ENCODE results near the gene MTRF1L.

Gene MTRF1L

DNA sequence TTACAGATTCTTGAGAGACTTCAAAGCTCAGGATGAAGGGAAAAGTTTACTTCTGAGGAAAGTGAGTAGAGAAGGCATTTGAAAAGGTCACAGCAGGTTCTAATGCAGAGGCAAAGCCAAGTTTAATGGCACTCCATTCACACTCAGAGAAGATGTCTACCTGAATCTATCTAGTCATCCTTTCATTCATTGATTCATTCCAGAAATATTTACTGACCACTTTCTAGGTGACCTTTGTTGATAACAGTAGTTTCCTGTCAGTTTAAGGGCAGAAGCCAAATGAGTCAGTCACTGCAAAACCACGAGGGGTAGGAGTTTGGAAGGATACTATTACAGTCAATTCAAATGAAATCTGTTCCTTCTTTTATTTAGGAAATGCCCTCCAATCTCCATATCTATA is 50.5 kb downstream of the MTRF1L start:
- TF ChIP-seq, protein P1, sequence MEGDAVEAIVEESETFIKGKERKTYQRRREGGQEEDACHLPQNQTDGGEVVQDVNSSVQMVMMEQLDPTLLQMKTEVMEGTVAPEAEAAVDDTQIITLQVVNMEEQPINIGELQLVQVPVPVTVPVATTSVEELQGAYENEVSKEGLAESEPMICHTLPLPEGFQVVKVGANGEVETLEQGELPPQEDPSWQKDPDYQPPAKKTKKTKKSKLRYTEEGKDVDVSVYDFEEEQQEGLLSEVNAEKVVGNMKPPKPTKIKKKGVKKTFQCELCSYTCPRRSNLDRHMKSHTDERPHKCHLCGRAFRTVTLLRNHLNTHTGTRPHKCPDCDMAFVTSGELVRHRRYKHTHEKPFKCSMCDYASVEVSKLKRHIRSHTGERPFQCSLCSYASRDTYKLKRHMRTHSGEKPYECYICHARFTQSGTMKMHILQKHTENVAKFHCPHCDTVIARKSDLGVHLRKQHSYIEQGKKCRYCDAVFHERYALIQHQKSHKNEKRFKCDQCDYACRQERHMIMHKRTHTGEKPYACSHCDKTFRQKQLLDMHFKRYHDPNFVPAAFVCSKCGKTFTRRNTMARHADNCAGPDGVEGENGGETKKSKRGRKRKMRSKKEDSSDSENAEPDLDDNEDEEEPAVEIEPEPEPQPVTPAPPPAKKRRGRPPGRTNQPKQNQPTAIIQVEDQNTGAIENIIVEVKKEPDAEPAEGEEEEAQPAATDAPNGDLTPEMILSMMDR (IDR thresholded peaks at IDR 0.05; ENCODE audit: low read depth, low read length), result no peak
- Histone ChIP-seq H3K4me1 (peaks cover 11% of the 10 kb centered on the region), H3K27me3 (no peaks in the 10 kb centered on the region), H3K36me3 (no peaks in the 10 kb centered on the region), H3K4me3 (ENCODE audit: low read depth, low read length) (no peak overlapping the region), H3K9me3 (no peaks in the 10 kb centered on the region)
- DNase-seq, result no peak

DNA sequence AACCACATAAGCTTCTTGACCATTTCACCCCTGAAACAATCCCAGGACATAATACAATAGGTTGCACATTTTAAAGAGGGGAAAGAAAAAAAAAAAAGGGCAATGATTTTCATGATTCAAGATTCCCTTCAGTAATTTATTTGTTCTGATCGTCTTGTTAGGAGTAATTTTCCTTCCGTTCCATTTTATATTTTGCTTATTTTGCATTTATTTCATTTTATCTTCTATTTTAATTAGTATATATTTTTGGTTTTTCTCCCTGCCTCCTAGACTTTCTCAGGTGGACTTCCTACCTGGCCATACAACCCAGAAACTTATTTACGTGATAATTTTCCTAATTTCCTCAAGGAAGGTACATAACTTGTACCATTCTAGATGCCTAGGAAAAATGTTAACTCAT is 52.3 kb downstream of the MTRF1L start:
- TF ChIP-seq, protein P1 (IDR thresholded peaks at IDR 0.05; ENCODE audit: low read depth, low read length), result no peak
- Histone ChIP-seq H3K27me3 (no peaks in the 10 kb centered on the region), H3K4me3 (ENCODE audit: low read depth, low read length) (no peak overlapping the region), H3K36me3 (no peaks in the 10 kb centered on the region), H3K9me3 (no peaks in the 10 kb centered on the region), H3K4me1 (peaks cover 15% of the 10 kb centered on the region)
- no peak for DNase-seq

DNA sequence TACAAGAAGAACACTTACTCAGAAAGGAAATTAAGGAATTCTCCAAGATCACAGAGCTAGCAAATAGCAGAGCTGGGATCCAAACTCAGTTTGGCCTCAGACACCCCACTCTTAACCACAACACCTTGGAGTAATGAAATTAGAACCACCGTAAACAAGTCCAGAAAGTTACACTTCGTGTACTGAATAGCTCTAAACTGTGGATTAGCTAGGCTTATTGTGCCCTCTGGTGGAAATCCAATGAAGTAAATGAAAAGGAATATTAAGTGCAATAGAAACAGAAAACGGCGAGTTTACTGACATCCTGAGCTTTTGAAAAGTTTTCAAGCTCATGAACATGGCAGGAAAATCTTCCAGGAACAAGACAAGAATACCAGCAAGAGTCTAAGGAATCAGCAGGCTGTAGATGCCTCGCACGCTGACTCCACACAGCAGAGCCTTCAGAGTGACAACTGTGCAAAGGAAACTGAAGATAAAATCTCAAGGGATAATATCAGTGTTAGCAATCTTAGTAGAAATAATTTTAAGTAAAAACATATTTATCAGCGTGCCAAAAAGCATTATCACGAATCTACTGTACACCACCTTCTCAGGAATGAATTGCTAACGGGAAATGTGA is 54.2 kb downstream of the MTRF1L start:
- peaks cover 15% of the 10 kb centered on the region for H3K4me1 ChIP-seq
- TF ChIP-seq, protein P1 (IDR thresholded peaks at IDR 0.05; ENCODE audit: low read depth, low read length), result peak; percentile 78
- peak; percentile 27 for DNase-seq
- no peaks in the 10 kb centered on the region for H3K36me3 ChIP-seq
- 0 out of 2 replicates have a peak overlapping the region, but pooled peaks have one; percentile 16 for H3K4me3 ChIP-seq (ENCODE audit: low read depth, low read length)
- H3K27me3 ChIP-seq, result no peaks in the 10 kb centered on the region
- no peaks in the 10 kb centered on the region for H3K9me3 ChIP-seq

DNA sequence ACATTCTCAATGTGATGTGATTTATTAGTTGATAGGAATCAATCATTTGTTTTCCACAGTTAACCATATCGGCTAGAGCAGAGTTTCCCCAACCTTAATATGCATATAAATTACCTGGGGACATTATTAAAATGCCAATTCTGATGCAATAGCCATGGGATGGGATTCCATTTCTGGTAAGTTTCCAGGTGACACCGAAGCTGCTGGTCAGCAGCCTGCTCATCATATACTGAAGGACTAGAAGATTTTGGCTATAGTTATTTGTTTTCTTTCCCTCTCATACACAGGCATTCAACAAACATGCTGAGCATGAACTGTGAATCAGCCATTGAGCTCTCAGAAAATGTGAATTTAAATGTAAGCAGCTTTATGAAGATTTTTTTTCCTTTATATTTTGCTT is 55.5 kb downstream of the MTRF1L start:
- no peak overlapping the region for H3K4me3 ChIP-seq (ENCODE audit: low read depth, low read length)
- no peak for DNase-seq
- no peaks in the 10 kb centered on the region for H3K9me3 ChIP-seq
- TF ChIP-seq, protein P1 (IDR thresholded peaks at IDR 0.05; ENCODE audit: low read depth, low read length), result no peak
- no peaks in the 10 kb centered on the region for H3K27me3 ChIP-seq
- peaks cover 12% of the 10 kb centered on the region for H3K4me1 ChIP-seq
- H3K36me3 ChIP-seq, result no peaks in the 10 kb centered on the region

DNA sequence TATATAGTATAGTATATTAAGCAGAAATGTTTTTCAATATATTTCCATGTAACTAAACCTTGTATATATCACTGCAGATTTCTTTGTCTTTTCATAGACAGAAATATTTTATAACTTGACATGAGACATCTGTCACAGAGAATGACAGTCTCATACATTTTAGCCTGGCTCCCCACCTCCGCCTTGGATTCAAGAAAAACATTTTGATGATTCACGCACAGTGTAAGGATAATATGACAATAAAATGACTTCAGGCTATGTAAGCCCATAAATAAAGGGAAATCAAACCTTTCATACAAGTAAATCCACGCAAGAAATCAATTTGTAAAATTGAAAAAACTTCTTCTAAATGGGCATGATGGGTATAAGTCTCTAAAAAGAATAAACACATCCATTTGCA is 56.0 kb downstream of the MTRF1L start:
- no peaks in the 10 kb centered on the region for H3K27me3 ChIP-seq
- H3K4me3 ChIP-seq (ENCODE audit: low read depth, low read length), result no peak overlapping the region
- H3K36me3 ChIP-seq, result no peaks in the 10 kb centered on the region
- H3K4me1 ChIP-seq, result peaks cover 12% of the 10 kb centered on the region
- DNase-seq, result no peak
- TF ChIP-seq, protein P1 (IDR thresholded peaks at IDR 0.05; ENCODE audit: low read depth, low read length), result no peak
- H3K9me3 ChIP-seq, result no peaks in the 10 kb centered on the region

DNA sequence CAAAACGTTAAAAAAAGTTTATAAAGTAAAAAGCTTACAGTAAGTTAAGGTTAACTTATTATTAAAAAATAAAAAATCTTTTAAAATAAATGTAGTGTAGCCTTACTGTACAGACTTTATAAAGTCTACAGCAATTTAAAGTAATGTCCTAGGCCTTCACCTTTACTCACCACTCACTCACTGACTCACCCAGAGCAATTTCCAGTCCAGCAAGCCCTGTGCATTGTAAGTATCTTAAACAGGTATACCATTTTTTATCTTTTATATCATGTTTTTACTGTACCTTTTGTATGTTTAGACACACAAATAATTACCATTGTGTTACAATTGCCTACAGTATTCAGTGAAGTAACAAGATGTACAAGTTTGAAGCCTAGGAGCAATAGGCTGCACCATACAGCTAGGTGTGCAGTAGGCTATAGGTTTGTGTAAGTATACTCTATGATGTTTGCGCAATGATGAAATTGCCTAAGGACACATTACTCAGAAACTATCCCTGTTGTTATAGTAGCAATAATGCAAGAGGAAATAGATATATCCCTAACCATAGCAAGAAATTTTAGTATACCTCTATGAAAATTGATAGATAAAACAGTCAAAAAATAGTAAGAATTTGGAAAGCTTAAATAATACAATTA is 59.1 kb downstream of the MTRF1L start:
- Histone ChIP-seq H3K9me3 (no peaks in the 10 kb centered on the region), H3K4me1 (peaks cover 12% of the 10 kb centered on the region; the same call in 1 of the 2 replicates), H3K4me3 (ENCODE audit: low read depth, low read length) (no peak overlapping the region), H3K36me3 (no peaks in the 10 kb centered on the region), H3K27me3 (no peaks in the 10 kb centered on the region)
- TF ChIP-seq, protein P1 (IDR thresholded peaks at IDR 0.05; ENCODE audit: low read depth, low read length), result no peak
- no peak for DNase-seq
